Astrocyte (in vitro differentiated cells and primary cell): ENCODE results near the gene CNOT3.

Experiments used
- EZH2 ChIP-seq: IDR thresholded peaks from 2 replicates; pipeline ENCODE4 v1.6.1; 2012; ENCODE audit warnings: mild to moderate bottlenecking, low read length, inconsistent platforms; ENCODE audit not compliant: insufficient read depth
- TF ChIP-seq, protein P1 (sequence below): IDR thresholded peaks from 2 replicates; pipeline ENCODE4 v1.5.1; 2011; ENCODE audit warnings: low read depth, mild to moderate bottlenecking, inconsistent platforms, low read length, moderate library complexity; ENCODE audit not compliant: insufficient read depth

DNA sequence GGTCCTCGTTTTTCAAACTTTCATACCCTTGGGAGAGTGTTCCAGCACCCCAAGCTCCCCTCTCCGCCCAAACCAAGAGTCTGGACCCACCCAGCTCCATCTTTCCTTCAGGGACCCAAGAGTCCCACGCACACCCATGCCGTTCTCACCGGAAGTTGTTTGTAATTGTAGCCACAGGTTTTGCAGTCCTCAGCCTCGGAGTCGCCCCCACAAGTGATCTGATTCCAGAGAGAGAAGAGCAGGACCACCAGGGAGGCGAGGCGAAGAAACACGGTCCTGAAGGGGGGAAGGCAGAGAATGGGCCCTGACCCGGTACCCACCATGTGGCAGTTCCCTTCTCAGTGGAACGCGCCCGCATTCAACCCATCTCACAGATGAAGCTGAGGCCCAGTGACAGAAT, 25.3 kb downstream of the CNOT3 start:
- TF ChIP-seq, protein P1, sequence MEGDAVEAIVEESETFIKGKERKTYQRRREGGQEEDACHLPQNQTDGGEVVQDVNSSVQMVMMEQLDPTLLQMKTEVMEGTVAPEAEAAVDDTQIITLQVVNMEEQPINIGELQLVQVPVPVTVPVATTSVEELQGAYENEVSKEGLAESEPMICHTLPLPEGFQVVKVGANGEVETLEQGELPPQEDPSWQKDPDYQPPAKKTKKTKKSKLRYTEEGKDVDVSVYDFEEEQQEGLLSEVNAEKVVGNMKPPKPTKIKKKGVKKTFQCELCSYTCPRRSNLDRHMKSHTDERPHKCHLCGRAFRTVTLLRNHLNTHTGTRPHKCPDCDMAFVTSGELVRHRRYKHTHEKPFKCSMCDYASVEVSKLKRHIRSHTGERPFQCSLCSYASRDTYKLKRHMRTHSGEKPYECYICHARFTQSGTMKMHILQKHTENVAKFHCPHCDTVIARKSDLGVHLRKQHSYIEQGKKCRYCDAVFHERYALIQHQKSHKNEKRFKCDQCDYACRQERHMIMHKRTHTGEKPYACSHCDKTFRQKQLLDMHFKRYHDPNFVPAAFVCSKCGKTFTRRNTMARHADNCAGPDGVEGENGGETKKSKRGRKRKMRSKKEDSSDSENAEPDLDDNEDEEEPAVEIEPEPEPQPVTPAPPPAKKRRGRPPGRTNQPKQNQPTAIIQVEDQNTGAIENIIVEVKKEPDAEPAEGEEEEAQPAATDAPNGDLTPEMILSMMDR, result no peak
- no peak for TF ChIP-seq EZH2
